Fibroblast of skin of back (primary cell): ENCODE measurements around the gene IL12RB2.
"Not testable (repeated sequence)": the region's sequence is repeated elsewhere in the genome, so short reads cannot be mapped to it uniquely, and the experiment has no call there.

Experiments
- DNase-seq: peaks from one replicate; pipeline ENCODE4 v3.0.0-alpha.2; 2013

IL12RB2 gene

DNA sequence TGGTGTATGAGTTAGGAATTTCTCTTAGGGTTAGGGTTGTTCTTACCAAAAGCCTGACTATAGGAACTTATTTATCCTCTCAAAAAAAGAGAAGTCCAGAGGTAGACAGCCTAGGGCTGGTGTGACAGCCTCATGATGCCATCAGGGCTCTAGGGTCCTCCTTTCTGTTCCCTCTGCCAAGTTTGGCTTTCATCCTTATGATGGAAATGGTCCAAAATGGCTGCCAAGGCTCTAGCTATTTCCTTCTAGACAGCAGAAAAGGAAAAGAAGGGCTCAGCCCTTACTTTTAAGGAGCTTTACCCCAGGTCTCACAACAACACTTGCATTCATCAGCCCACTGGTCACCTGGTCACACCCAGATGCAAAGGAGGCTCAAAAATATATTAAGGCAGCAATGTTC, 44.5 kb downstream of the IL12RB2 start:
- no peak for DNase-seq

DNA sequence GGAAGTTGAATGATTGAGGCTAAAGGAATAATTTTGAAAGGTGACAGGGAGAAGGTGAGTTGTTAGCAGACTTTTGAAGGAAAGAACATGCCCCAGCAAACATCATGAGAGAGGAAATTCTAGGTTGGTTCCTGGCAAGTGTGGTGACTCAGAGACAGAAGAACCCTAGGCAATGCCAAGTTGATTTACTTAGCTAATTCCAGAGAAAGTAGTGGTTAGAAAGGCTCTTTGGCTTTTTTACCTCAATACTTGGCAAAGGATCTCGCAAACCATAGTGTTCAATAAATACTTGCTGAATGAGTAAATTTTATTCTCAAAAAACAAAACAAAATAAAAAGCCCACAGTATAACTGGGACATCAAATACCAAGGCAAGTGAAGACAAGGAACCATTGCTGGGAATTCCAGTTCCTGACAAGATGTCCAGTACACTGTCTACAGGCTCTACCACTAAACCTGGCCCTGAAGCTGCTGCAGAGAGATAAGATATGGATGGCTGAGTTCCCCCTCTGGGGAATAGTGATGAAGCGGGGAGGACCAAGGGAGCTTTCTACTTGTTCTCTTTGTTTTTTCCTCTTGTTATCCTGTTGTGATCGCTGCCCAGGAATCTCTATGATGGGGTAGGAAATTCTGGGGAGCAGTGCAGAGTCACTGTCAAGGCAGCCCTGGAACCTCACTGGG, 48.2 kb downstream of the IL12RB2 start:
- peak; percentile 80 for DNase-seq

DNA sequence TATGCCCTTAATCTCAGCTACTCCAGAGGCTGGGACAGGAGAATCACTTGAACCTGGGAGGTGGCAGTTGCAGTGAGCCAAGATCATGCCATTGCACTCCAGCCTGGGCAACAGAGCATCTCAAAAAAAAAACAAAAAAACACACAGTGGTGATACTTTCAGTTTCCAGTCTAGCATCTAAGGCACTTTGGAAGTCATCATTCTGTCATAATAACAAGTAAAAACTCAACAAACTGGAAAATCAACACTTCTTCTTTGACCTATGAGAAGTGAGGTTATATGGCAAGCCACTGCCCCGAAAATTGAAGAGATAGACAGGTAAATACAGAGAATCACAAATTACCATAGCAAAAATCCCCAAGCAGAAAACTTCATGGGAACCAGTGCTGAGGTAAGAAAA, 51.9 kb downstream of the IL12RB2 start:
- no peak for DNase-seq

DNA sequence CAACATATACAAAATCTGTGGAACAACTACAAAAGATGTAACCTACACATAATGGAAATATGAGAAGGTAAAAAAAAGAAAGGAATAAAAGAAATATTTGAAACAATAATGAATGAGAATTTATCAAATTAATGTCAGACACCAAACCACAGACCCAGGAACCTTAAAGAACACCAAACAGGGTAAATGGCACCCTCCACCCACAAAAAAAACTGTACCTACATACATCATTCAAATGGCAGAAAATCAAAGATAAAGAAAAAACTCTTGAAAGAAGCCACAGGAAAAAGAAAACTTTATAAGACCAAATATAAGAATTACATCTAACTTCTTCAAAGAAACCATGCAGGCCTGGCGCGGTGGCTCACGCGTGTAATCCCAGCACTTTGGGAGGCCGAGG, 54.0 kb downstream of the IL12RB2 start:
- DNase-seq: no peak

DNA sequence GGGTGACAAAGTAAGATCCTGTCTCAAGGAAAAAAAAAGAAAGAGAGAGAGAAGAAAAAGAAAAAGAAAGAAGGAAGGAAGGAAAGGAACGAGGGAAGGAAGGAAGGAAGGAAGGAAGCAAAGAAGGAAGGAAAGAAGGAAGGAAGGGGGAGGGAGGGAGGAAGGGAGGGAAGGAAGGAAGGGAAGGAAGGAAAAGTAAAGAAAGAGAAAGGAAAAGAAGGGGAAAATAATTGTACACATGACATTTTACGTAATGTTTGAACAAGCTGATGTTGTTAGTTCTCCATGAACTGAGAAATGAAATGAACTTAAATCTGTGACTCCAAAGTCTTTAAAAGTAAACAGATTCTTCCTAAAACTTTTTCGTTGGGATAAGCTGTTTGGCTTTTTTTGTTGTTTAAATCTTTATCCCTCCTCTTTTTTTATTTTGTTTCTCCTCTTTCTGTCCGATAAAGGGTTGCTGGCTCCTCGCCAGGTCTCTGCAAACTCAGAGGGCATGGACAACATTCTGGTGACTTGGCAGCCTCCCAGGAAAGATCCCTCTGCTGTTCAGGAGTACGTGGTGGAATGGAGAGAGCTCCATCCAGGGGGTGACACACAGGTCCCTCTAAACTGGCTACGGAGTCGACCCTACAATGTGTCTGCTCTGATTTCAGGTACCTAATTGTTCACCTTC, 59.8 kb downstream of the IL12RB2 start:
- peak; percentile 33 for DNase-seq

DNA sequence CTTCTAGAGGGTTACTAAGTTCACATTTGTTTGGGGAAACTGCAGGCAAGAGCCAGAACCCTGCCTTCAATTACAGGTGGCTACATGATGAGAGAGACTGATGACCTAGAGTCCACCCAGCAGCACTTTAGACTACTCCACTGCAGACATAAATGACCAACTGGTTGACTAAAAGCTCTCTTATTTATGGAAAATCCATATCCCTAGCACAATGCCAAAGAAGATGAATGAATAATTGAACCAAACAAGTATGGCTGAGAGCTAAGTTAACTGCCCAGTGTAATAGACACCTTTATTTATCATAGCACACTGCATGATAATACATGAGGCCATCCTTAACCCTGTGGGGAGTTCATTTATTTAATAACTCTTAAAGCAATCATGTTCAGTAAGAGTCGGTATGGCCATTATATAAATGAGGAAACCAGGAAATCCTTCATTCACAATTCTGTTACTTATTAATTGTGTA, 60.4 kb downstream of the IL12RB2 start:
- no peak for DNase-seq

DNA sequence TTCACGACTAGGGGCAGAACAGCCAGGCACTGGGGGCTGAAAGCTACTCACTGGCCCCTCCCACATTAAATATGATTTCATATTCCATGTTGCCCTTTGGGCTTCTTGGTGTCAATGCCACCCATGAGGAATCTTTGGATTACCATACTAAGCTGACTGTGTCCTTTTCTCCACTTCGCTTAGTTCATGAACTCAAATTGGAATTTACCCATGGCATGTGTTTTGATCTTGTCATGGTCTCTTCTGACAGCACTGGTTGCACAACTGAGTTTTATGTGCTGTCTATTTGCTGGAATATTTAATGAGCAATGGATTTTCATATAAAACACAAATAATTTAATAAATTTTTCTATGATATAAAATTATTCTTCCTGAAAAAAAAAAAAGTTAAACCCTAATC, 63.4 kb downstream of the IL12RB2 start:
- DNase-seq: no peak

DNA sequence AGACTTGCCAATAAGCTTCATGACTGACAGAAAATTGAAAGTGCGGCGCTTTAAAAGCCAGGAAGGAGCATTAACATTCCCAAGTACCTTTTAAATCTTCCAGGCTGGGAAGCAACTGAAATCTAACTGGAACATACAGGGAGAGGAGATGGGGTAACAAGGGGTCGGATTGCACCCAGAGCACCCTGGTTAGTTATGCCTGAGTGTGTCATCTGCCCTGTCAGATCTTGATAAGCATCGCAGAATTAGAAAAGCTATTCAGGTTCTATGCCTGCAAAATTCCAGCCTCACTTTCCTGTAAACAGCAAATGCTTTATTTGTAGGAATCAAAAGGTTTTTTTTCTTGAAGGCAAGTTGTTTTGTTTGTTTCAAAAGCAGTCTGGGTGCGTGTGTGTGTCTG, 64.0 kb downstream of the IL12RB2 start:
- no peak for DNase-seq

DNA sequence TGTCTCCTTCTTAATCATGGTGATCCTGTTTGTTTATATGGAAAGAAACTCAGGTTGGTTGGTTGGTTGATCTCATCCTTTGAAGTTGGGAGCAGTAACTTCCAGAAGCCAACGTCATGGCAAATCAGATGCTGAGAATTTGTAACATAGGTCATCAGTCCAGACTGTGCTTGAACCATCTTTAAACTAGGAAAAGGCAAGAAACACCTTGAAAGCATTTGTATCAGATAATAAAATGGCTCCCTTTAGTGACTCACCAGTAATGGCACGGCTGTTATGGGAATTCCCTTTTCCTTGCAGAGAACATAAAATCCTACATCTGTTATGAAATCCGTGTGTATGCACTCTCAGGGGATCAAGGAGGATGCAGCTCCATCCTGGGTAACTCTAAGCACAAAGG, 64.5 kb downstream of the IL12RB2 start:
- no peak for DNase-seq

DNA sequence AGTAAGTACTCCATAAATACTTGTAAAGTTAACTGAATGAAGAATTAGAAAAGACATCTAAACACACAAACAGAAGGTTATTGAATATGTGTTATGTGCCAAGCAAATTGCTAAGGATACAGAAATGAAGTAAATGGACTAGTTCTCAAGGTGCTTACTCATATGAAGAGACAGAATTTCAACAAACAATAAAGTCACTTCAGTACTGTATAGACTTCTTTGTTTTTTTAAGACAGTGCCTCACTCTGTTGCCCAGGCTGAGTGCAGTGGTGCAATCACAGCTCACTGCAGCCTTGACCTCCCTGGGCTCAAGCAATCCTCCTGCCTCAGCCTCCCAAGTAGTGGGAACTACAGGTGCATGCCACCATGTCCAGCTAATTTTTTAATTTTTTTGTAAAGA, 65.2 kb downstream of the IL12RB2 start:
- no peak for DNase-seq

DNA sequence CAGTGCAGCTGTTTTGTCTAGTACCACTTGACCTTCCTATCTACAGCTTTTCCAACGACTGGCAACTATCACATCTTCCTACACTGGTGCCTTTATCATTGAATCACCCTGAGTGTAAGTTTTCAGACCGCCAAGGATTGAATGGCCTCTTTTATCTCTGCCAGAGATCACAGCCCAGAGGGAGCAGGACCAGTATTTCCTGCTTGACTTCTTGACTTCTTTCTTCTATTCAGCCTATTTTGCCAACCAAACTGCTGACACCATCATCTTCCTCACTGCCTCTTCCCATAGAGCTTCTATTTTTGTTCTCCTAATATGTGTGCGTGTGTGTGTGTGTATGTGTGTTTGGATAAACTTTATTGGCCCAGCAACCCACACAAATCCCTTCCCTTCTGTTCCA, 68.7 kb downstream of the IL12RB2 start:
- DNase-seq: no peak

DNA sequence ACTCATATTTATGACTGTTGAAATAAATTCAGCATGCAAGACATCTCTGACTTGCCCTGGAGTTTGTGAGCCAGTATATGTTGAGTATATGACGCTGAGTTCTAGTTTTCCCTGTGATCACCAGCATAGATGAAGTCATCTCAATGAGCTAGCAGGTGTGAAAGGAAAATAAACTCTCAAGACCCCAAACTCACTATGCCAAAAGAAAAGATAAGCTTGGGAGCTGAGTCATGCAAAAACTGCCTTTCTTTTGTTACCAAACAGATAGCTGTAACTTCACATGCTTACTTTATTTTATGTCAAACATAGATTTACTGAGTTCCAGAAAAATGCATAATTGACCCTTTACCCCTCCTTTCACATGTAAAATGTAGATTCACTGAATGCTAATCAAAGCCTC, 69.6 kb downstream of the IL12RB2 start:
- no peak for DNase-seq

DNA sequence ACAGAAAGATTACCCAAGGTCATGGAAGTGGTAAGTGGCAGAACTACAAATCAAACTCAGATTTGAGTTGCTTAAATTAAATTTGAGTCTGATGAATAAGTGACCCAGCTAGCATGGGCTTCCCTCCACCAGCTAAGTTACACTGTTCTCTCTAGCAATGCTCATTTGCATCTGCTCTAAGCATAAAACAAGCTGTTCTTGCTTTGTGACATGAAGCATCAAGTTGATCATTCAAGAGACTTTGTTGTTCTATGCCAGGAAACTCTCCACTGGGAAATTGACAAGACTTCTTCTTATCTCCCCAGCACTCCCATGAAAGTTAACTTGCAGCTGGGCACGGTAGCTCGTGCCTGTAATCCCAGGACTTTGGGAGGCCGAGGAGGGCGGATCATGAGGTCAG, 73.5 kb downstream of the IL12RB2 start:
- DNase-seq: no peak

DNA sequence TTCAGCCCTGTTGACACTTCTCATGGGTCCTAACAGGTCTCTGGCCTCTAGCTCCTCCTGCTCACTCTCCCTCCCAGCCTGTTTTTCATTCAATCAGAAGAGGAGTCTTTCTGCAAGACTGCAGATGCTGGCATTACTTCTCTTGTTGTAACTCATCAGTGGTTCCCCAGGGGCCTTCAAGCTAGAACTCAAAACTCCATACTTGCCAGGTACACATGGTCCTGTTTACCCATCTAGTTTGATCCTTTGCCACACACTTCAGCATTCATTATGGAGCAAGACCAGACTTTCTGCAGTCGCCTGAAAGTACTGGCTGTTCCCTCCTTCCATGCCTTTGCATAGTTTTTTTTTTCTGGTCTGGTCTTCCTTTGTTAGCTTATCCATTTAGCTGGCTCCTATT, 74.6 kb downstream of the IL12RB2 start:
- DNase-seq: no peak

DNA sequence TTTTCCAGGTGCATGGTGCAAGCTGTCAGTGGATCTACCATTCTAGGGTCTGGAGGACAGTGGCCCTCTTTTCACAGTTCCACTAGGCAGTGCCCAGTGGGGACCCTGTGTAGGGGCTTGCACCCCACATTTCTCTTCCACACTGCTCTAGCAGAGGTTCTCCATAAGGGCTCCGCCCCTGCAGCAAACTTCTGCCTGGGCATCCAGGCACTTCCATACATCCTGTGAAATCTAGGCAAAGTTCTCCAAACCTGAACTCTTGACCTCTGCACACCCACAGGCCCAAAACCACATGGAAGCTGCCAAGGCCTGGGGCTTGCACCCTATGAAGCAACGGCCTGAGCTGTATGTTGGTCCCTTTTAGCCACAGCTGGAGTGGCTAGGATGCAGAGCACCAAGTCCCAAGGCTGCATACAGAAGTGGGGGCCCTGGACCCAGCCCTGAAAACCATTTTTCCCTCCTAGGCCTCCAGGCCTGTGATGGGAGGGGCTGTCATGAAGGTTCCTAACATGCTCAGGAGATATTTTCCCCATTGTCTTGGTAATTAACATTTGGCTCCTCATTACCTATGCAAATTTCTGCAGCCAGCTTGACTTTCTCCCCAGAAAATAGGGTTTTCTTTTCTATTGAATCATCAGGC, 76.4 kb downstream of the IL12RB2 start:
- DNase-seq: no peak

DNA sequence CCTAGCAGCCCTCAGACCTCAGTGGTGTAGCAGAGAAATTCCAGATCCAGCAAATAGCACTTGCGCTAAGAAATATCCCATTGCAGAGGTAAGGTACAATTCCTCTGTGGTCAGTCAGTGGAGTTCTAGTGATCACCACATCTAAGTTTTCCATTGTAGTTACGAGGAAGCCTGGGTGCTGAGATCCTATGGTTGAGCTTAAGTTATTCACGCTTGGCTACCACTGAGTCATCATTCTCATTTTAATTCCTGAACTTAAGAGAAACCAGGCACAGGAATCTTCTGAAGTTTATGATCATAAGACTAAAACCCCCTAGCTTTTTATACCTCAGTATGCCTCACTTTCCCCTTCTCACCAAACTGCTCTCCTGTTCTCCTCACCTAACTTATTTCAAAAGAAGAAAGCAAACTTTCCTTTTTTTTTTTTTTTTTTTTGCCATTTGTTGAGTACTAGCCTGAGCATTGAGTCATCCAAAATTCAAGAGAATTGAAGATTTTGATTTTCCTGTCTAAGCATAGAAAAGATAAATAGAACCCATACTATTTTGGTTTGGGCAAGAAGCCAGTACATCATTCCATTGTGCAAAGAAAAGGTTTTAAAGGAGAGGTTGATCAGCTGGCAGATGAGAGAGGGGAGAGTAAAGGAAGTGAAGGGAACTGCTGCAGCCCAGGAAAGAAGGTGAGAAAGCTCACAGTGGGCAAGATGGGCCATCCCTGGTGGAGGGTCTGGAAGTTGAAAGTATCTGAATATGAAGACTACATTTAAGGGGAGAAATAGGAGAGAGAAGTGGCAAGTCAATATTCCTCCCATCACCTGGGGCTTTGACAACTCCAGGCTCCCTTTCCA, 82.6 kb downstream of the IL12RB2 start:
- DNase-seq: peak; percentile 84

DNA sequence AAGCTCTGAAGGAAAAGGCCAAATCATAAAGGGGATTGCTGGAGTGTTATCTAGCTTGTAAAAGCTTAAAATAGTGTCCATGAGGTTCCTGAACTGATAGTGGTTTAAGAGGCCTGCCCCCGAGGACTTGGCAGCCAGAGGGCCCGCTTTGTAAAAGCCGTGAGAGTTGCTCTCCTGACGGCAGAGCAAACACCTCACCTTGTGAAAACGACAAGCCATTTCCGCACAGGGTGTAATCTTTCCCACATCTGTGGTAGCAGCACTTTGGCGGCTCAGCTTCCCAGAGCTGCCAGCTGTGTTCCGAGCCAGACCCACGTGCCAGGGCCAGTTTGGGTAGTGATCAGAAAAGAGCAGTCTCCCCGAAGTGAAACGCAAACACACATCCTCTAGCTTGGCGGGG, 85.6 kb downstream of the IL12RB2 start:
- DNase-seq: no peak

DNA sequence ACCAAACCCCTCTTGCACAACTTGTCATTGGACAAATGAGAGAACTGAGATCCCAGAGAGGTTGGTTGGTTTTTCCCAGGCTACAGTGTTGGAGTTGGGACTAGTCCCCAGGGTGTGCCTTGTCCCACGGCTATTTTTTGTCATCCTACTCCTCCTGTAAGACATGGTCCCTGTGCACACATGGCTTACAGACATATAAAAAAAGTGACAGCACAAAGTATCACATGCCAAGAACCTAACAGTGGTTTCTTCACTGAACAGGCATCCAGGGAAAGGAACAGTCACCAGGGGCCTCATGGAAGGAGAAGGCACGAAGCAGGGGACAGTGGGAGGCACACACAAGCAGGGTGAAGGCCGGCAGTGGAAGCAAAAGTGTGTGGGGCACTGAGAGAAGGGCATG, 86.1 kb downstream of the IL12RB2 start:
- DNase-seq: no peak

DNA sequence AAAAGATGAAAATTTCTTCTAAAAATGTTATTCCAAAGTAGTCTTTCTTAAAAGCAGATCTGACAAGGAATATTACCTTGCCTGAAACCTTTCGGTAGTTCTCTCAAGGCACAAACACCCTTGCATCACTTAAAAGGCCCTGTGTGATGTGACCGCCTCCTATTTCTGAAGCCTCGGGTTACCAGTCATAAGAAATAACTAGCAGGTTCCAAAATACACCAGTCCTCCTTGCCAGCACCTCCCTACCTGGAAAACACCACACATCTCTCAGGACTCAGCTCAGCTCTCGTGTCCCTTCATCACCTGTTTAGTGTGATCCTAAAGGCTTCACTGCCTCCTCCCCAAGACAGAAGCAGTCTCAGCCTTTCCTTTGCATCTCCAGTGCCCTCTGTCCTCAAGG, 86.9 kb downstream of the IL12RB2 start:
- no peak for DNase-seq

DNA sequence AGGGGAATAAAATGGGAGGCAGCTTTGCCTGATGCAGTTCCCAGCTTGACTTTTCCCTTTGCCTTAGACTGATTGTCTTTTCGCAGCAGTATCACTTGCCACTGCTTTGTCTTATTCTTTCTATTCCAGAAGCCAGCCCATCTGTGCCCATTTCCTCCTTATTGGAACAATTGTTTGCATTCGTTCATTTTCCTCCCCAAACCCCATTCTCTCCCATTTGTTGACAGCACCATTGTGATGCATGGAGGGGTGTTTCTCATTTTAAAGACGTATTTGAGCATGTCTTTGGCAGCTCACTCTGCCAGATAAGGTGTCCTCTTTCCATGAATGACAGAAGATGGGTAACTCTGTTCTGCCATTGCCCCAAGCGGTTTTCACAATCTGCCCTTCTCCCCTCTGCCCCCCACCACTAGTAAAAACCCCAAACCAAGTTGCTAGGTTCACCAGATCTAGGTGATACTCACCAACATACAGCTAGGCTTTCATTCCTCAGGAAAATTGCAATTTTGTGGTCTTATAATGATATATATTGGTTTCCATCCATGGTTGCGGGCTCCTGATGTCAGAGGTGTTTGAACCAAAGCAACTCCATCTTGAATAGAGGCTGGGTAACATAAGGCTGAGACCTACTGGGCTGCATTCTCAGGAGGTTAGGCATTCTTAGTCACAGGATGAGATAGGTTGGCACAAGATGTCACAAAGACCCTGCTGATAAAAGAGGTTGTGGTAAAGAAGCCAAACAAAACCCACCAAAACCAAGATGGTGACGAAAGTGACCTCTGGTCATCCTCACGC, 91.7 kb downstream of the IL12RB2 start:
- DNase-seq: no peak

DNA sequence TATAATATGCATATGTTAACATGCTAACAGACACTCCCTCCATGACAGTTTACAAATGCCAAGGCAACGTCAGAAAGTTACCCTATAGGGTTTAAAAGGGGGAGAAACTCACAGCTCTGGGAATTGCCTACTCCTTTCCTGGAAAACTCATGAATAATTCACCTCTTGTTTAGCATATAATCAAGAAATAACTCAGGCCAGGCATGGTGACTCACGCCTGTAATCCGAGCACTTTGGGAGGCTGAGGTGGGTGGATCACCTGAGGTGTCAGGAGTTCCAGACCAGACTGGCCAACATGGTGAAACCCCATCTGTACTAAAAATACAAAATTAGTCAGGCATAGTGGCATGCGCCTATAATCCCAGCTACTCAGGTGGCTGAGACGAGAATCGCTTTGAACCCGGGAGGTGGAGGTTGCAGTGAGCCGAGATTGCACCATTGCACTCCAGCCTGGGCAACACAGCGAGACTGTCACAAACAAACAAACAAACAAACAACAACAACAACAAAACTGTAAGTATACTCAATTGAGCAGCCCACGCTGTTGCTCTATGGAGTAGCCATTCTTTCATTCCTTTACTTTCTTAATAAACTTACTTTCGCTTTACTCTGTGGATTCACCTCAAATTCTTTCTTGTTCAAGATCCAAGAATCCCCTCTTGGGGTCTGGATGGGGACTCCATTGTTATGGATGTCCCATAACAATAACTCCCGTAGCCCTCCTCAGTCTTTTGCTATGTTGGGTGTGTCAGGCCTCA, 92.5 kb downstream of the IL12RB2 start:
- DNase-seq: not testable (repeated sequence)
